ENCODE measurements around the gene CENPL.

DNA sequence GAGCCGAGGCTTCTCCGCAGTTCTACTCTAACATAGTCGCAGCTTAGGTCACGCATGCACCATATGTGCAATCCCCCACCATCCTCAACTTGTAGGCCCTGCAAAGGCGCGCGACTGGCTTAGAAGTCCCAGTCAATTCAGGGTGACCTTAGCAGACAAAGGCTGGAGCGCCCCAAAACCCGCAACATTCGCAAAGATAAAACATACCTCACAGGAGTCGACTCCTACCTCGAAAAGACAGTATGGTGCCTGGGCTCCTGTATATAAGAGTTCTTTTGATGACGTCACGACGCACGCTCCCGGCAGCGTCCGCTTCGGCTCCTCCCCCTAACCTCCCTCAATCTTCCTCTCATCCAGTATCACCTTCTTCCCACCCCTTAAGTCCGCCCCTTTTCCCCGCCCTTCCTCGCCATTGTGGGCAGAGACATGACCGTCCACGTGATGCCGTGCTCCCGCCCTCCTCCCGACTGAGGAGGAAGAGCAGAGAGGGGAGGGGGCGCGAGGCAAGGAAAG is 43.1 kb upstream of the CENPL start, which contains the start of gene GAS5:
- TF ChIP-seq FOXM1 (IDR thresholded peaks at IDR 0.05; ENCODE audit: low read depth, low read length) (peak; percentile 1; the same call in 1 of the 2 replicates), EZH2 (IDR thresholded peaks at IDR 0.05; ENCODE audit: borderline replicate concordance, control insufficient read depth, low read depth, low read length) (no peak), ZNF24 (IDR thresholded peaks at IDR 0.05) (no peak)
- TF ChIP-seq, protein P1, sequence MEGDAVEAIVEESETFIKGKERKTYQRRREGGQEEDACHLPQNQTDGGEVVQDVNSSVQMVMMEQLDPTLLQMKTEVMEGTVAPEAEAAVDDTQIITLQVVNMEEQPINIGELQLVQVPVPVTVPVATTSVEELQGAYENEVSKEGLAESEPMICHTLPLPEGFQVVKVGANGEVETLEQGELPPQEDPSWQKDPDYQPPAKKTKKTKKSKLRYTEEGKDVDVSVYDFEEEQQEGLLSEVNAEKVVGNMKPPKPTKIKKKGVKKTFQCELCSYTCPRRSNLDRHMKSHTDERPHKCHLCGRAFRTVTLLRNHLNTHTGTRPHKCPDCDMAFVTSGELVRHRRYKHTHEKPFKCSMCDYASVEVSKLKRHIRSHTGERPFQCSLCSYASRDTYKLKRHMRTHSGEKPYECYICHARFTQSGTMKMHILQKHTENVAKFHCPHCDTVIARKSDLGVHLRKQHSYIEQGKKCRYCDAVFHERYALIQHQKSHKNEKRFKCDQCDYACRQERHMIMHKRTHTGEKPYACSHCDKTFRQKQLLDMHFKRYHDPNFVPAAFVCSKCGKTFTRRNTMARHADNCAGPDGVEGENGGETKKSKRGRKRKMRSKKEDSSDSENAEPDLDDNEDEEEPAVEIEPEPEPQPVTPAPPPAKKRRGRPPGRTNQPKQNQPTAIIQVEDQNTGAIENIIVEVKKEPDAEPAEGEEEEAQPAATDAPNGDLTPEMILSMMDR (IDR thresholded peaks at IDR 0.05 in 2 of 3, conservative IDR thresholded peaks at IDR 0.05 in 1 of 3; ENCODE audit: control insufficient read depth in 2 of 3, extremely low read depth in 1 of 3, insufficient read depth in 1 of 3, low read depth in 3 of 3, low read length in 3 of 3): no peak

Data from GM12878 (cell line).